Measurements from ENCODE around the gene ROBO1.

The ROBO1 gene

DNA sequence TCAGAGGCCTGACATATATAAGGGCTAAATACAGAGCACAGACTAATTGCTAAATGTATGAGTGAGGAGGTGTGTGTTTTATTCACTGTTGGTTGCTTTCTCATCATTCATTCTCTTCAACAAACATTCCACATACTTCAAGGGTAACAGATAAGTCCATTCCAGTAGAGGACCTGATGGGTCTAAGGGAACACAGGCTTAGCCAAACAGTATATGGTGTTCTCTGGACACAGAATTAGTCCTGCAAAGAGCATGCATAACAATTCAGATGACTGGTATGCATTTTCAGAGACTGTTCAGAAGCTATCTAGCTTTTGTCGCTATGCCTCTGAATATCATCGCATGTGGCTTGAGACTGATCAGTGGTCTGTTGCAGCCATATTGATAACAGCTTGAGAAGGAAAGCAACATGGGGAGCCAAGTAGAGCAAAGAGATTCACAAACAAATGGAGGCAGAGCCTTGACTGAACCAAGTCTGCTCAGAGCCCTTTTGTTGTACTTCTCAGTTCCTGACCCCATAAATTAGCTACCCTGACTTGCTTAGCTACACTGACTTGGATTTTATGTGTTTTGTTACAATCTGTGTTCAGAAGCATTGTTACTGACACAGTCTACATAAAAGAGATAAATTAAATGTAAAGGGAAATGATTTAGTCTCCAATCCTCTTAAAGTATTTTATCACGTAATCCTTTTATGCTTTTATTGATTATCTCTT lies 1178.7 kb downstream of the ROBO1 start:
- Histone ChIP-seq H3K4me1 (ENCODE audit: control insufficient read depth in 2 of 2, insufficient read depth in 2 of 2, low read length in 2 of 2) (no peaks in the 10 kb centered on the region), H3K27me3 (ENCODE audit: control insufficient read depth in 2 of 2, insufficient read depth in 2 of 2, low read length in 2 of 2) (no peaks in the 10 kb centered on the region), H3K27ac (ENCODE audit: low read depth in 2 of 2, low read length in 2 of 2) (no peak overlapping the region), H3K36me3 (ENCODE audit: control insufficient read depth in 2 of 2, insufficient read depth in 2 of 2, low read length in 2 of 2) (no peaks in the 10 kb centered on the region), H3K9ac (ENCODE audit: low read depth in 1 of 2, low read length in 2 of 2) (no peak overlapping the region), H3K9me3 (ENCODE audit: control insufficient read depth in 2 of 2, low read length in 2 of 2) (no peaks in the 10 kb centered on the region), H3K4me3 (ENCODE audit: low read length in 2 of 2) (no peak overlapping the region)

DNA sequence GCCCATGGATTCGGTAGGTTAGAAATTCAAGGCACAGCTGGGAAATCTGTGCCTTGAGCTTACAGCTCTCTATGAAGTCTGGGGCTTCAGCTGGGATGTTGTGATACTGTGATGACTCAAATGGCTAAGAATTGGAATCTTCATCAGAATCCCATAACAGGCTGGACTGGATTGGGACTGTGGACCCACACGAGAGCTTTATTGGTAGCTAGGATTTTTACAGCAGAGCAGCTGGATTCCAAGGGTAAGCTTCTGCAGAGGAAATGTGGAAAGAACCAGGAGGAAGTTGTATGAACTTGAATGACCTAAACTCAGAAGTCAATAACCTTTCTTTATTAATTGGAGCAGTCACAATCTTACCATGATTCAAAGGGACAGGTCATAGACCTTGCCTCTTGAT lies 1187.1 kb downstream of the ROBO1 start:
- Histone ChIP-seq H3K27ac (ENCODE audit: low read depth in 2 of 2, low read length in 2 of 2) (no peak overlapping the region), H3K27me3 (ENCODE audit: control insufficient read depth in 2 of 2, insufficient read depth in 2 of 2, low read length in 2 of 2) (no peaks in the 10 kb centered on the region), H3K4me1 (ENCODE audit: control insufficient read depth in 2 of 2, insufficient read depth in 2 of 2, low read length in 2 of 2) (no peaks in the 10 kb centered on the region), H3K9me3 (ENCODE audit: control insufficient read depth in 2 of 2, low read length in 2 of 2) (no peaks in the 10 kb centered on the region), H3K9ac (ENCODE audit: low read depth in 1 of 2, low read length in 2 of 2) (no peak overlapping the region), H3K4me3 (ENCODE audit: low read length in 2 of 2) (no peak overlapping the region), H3K36me3 (ENCODE audit: control insufficient read depth in 2 of 2, insufficient read depth in 2 of 2, low read length in 2 of 2) (no peaks in the 10 kb centered on the region)

DNA sequence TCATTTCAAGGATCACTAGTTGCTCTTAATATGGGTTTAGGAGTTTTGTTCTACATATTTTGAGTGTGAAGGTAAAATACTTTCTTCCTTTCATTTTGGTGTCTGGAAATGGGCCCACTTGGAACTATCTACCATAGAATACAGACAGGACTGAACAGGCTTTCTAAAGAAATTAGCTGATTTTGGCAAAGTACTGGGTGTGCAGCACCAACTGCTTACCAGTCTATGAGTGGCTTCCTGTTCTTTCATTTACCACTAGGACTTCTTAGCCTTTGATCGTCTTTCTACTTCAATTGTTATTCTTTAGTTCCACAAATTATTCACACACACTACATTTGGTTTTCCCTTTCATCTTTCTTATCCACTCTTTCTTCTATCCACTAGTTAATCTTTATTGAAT lies 1196.3 kb downstream of the ROBO1 start:
- no peaks in the 10 kb centered on the region for H3K36me3 ChIP-seq (ENCODE audit: control insufficient read depth in 2 of 2, insufficient read depth in 2 of 2, low read length in 2 of 2)
- H3K27ac ChIP-seq (ENCODE audit: low read depth in 2 of 2, low read length in 2 of 2), result no peak overlapping the region
- no peaks in the 10 kb centered on the region for H3K27me3 ChIP-seq (ENCODE audit: control insufficient read depth in 2 of 2, insufficient read depth in 2 of 2, low read length in 2 of 2)
- no peak overlapping the region for H3K4me3 ChIP-seq (ENCODE audit: low read length in 2 of 2)
- H3K4me1 ChIP-seq (ENCODE audit: control insufficient read depth in 2 of 2, insufficient read depth in 2 of 2, low read length in 2 of 2), result no peaks in the 10 kb centered on the region
- no peak overlapping the region for H3K9ac ChIP-seq (ENCODE audit: low read depth in 1 of 2, low read length in 2 of 2)
- H3K9me3 ChIP-seq (ENCODE audit: control insufficient read depth in 2 of 2, low read length in 2 of 2), result no peaks in the 10 kb centered on the region

DNA sequence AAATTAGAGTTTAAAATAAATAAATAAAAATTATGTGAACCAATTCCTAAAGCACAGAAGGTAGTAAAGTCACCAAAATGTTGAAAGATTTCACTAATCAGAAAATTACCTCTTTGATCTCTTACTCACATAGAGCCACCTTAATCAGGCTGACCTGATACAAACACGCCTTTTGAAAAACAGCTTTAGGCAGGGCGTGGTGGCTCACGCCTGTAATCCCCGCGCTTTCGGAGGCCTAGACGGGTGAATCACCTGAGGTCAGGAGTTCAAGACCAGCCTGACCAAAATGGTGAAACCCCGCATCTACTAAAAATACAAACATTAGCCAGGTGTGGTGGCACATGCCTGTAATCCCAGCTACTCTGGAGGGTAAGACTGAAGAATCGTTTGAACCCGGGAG lies 1197.3 kb downstream of the ROBO1 start:
- H3K27me3 ChIP-seq (ENCODE audit: control insufficient read depth in 2 of 2, insufficient read depth in 2 of 2, low read length in 2 of 2), result no peaks in the 10 kb centered on the region
- no peak overlapping the region for H3K27ac ChIP-seq (ENCODE audit: low read depth in 2 of 2, low read length in 2 of 2)
- no peaks in the 10 kb centered on the region for H3K36me3 ChIP-seq (ENCODE audit: control insufficient read depth in 2 of 2, insufficient read depth in 2 of 2, low read length in 2 of 2)
- H3K9ac ChIP-seq (ENCODE audit: low read depth in 1 of 2, low read length in 2 of 2), result no peak overlapping the region
- no peak overlapping the region for H3K4me3 ChIP-seq (ENCODE audit: low read length in 2 of 2)
- no peaks in the 10 kb centered on the region for H3K9me3 ChIP-seq (ENCODE audit: control insufficient read depth in 2 of 2, low read length in 2 of 2)
- H3K4me1 ChIP-seq (ENCODE audit: control insufficient read depth in 2 of 2, insufficient read depth in 2 of 2, low read length in 2 of 2), result no peaks in the 10 kb centered on the region

DNA sequence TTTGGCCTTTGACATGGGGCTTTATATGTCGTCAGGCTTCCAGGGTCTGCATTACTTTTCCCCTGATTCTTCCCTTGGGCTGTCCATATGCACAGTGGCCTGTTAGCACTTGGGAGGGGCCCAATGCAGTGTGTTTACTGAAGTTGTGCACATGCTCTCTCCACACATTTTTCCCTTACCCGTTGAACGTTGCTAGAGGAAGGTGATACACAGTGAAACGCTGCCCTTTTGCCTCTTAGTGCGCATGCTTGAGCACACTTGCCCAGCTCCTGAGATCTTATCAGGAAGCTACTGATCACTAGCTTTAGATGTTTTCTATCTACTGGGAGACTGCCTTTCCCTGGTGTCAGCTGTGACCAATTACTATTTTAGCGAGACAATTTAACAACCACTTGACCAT lies 1198.0 kb downstream of the ROBO1 start:
- Histone ChIP-seq H3K9ac (ENCODE audit: low read depth in 1 of 2, low read length in 2 of 2) (no peak overlapping the region), H3K27me3 (ENCODE audit: control insufficient read depth in 2 of 2, insufficient read depth in 2 of 2, low read length in 2 of 2) (no peaks in the 10 kb centered on the region), H3K4me3 (ENCODE audit: low read length in 2 of 2) (no peak overlapping the region), H3K9me3 (ENCODE audit: control insufficient read depth in 2 of 2, low read length in 2 of 2) (no peaks in the 10 kb centered on the region), H3K36me3 (ENCODE audit: control insufficient read depth in 2 of 2, insufficient read depth in 2 of 2, low read length in 2 of 2) (no peaks in the 10 kb centered on the region), H3K4me1 (ENCODE audit: control insufficient read depth in 2 of 2, insufficient read depth in 2 of 2, low read length in 2 of 2) (no peaks in the 10 kb centered on the region), H3K27ac (ENCODE audit: low read depth in 2 of 2, low read length in 2 of 2) (no peak overlapping the region)

DNA sequence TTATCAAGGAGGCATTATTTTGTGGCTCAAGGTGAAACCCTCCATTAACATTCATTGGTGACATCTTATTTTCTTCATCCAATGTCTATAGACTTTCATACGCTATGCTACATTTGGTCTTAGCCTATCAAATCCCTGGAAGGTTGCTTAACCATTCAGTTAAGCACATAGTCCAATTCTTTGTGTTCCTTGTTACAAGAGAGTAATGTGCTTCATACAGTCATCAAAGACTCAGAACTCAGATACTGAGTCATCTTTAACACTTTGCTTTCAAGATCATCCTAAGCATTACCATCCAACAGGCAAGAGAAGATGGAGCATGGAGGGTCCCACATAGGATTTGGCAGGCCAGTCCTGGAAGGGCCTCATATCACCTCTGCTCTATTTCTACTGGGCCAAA lies 1202.1 kb downstream of the ROBO1 start:
- no peak overlapping the region for H3K9ac ChIP-seq (ENCODE audit: low read depth in 1 of 2, low read length in 2 of 2)

DNA sequence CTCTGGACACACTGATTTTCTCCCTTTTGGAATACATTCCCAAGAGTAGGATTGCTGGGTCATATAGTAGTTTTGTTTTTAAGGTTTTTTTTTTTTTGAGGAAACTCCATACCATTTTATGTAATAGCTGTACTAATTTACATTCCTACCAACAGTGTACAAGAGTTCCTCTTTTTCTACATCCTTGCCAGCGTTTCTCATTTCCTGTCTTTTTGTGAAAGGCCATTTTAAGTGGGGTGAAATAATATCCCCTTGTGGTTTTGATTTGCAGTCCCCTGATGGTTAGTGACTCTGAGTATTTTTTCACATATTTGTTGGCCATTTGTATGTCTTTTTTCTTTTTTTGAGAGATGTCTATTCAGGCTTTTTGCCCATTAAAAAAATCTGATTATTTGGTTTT lies 1205.5 kb downstream of the ROBO1 start:
- Histone ChIP-seq H3K9ac (ENCODE audit: low read depth in 1 of 2, low read length in 2 of 2) (no peak overlapping the region), H3K27ac (ENCODE audit: low read depth in 2 of 2, low read length in 2 of 2) (no peak overlapping the region), H3K4me3 (ENCODE audit: low read length in 2 of 2) (no peak overlapping the region), H3K36me3 (ENCODE audit: control insufficient read depth in 2 of 2, insufficient read depth in 2 of 2, low read length in 2 of 2) (no peaks in the 10 kb centered on the region), H3K9me3 (ENCODE audit: control insufficient read depth in 2 of 2, low read length in 2 of 2) (no peaks in the 10 kb centered on the region), H3K27me3 (ENCODE audit: control insufficient read depth in 2 of 2, insufficient read depth in 2 of 2, low read length in 2 of 2) (no peaks in the 10 kb centered on the region), H3K4me1 (ENCODE audit: control insufficient read depth in 2 of 2, insufficient read depth in 2 of 2, low read length in 2 of 2) (no peaks in the 10 kb centered on the region)

More for the DNA sequence above, 1202.1 kb downstream of the ROBO1 start:
- no peaks in the 10 kb centered on the region for H3K9me3 ChIP-seq (ENCODE audit: control insufficient read depth in 2 of 2, low read length in 2 of 2)
- H3K4me3 ChIP-seq (ENCODE audit: low read length in 2 of 2), result no peak overlapping the region
- no peaks in the 10 kb centered on the region for H3K36me3 ChIP-seq (ENCODE audit: control insufficient read depth in 2 of 2, insufficient read depth in 2 of 2, low read length in 2 of 2)
- no peaks in the 10 kb centered on the region for H3K27me3 ChIP-seq (ENCODE audit: control insufficient read depth in 2 of 2, insufficient read depth in 2 of 2, low read length in 2 of 2)
- H3K27ac ChIP-seq (ENCODE audit: low read depth in 2 of 2, low read length in 2 of 2), result no peak overlapping the region
- no peaks in the 10 kb centered on the region for H3K4me1 ChIP-seq (ENCODE audit: control insufficient read depth in 2 of 2, insufficient read depth in 2 of 2, low read length in 2 of 2)

Measured in mucosa of rectum (tissue), 2 donors.